Stimulated activated CD4-positive, alpha-beta T cell treated with anti-CD3 and anti-CD28 coated beads, Interleukin-2, amount 100 ng/mL, for 4 hours (primary cell): ENCODE data around the gene DCST2.

Source experiments
- DNase-seq: peaks from one replicate; pipeline ENCODE4 v3.0.0-alpha.2; 2020; ENCODE audit warnings: low read depth

Gene DCST2

DNA sequence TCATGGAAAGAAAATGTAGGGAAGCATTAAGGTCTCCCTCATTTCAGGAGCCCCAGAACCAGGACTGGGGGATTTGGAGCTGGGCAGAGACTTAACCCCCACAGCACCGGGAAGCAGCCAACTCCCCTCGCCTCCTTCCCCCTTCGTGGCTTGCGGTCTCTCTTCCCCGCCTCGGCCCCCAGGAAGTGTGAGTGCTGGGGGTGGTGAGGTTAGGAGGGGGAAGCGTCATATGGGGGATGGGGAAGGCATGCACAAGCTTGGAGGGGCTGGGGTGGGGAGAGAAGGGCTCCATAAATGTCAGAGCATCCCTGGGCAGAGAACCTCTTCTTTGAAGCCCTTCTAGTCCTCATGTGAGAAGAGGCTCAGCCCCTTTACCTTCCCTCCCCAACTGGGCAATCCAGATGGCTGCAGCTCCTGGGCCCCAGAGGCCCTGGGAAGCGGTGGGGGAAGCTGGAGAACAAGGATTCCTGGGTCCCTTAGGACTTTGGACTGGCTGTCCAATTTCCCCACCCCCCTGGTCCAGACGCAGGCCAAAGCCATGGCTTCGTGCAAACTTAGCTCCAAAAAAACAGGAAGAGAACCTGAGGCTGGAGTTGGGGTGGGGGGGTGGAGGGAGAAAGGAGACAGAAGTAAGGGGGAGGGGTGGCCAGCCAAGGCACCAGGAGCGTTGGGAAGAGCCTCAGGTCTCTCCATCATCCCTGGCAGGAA is 23.2 kb downstream of the DCST2 start:
- no peak for DNase-seq

- DNase-seq, result no peak
These were observed 23.8 kb downstream of the DCST2 start for GRCh38 chr1:155009742-155010141.

DNA sequence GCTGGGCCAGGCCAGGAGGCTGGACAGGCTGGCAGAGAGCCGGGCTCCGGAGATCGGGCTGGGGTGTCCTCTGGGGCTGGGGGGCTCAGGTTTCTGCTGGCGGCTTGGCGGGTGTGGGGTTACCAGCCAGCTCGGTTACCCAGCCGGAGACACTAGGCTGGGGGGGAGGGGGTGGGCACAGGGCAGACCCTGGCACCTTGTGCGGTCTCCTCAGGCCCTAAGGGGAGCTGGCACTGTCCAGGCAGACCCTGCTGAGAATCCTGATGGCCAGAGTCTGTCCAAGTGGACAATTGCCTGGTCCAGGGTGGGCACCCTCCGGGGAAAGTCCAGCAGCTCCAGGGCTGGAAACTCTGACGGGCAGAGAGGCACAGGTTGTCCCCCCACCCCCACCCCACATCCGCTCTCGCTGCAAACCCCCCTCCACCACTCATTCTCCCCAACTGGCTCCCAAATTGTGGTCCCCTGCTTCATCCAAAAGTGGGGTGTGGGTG is 24.3 kb downstream of the DCST2 start:
- DNase-seq, result no peak

GRCh38 chr1:155008015-155008941 is 25.3 kb downstream of the DCST2 start:
- DNase-seq, result peak; percentile 67

- DNase-seq, result no peak
These were observed 26.2 kb downstream of the DCST2 start for GRCh38 chr1:155007251-155007828.

GRCh38 chr1:155006601-155007101 is 26.9 kb downstream of the DCST2 start:
- no peak for DNase-seq

DNA sequence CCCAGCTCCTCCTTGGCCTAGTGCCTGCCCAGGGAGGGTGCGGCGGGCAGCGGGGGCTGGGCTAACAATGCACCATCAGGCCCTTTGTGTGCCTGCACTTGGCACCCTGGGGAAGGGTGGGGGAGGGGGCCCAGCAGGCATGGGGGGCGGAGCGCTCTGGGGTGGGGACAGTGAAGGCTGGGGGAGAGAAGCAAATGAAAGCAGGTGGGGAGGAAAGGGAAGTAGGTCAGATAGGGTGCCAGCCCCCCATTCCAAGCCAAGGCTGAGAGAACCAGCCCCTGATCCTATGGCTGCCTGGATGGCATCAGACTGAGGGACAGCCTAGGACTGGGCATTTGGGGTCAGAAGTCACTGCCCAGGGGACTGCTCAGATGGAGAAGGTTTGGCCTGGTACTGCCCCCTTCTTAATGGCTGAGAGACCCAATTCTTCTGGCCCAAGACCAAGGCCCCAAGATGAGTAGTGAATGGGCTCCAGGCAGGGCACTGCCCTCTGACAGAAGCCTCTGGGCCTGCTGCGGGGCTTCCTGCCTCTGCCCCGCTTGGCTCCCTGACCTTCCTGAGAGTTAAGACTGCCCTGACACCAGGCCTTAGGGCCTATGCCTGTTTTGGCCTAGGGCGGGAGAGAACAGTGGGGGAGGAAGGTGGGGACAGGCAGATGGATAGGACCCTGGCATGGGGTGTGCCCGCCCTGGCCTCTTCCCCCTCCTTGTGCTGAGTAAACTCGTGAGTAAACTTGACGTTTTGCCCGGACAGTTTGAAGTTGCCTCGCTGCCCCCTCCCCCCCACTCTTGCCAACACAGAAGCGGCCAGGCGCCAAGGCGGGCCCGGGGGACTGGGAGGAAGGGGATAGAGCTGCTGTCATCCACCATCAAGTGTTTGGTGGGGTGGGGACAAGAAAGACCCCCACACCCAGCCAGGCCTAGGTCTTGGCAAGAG is 28.2 kb downstream of the DCST2 start:
- no peak for DNase-seq

GRCh38 chr1:155004352-155005075 is 29.1 kb downstream of the DCST2 start:
- no peak for DNase-seq

- DNase-seq, result no peak
These were observed 29.7 kb downstream of the DCST2 start for GRCh38 chr1:155003766-155004351.

DNA sequence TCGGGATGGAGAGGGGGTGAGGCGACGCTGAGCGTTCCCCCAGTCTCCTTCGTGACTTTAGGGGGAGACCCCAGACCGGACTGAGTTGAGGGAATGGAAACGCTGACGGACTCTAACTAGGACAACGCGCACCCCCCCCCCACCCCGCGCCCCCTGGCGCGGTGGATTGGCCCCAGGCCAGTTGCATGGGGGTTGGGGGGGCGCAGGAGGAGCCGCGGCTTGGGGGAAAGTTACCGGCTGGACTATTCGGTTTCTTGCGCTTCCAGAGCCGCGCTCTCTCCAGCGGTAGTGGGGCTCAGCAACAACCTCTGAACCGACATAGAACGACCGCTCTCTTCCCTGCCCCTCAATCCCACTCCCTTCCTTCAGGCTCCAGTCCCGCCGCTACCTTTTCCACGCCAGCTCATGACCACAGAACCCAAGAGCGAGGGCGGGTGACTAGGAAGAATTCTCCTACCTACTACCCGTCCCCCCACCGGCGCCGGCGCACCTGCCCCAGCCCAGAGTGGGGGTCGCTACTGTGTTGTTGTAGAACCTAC is 30.3 kb downstream of the DCST2 start:
- no peak for DNase-seq

DNA sequence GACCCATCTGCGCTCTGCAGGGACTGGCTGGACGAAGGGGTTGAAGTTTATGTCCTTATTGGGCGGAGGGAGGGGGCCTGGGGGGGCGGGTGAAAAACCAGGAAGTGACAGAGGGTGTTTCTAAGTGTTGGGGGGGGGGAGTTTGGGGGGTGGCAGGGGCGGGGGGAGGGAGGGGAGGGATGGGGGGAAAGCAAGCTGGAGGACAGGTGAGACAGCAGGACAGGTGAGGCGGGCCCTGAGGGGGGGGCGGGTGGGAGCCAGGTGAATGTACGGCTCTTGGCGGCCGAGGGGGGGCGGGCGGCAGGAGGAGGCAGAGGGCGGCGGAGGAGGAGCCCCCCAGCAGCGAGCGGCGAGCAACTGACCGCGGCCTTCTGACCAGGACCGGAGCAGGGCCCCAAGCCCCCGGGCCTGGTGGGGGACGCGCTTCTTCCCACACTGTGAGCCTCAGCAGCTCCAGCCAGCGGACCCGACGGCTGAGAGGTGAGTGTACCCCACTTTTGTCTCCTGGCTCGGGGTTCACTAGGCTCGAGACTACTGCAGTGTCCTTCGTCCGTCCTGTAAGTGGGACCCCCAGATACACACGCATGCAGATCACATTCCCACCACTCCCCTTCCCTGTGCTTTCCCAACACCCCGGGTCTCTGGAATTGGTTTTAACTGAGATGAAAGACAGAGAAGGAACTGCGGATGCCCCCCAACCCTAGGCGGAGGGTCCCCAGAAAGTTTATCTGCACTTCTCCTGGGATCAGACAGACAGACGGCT is 30.9 kb downstream of the DCST2 start, which contains the start of gene ZBTB7B:
TSS of gene ZBTB7B (plus strand) at position 339 of the 763 bp plus-strand sequence. CDS start 11,859 bp downstream, outside the sequence.
- DNase-seq, result no peak

DNA sequence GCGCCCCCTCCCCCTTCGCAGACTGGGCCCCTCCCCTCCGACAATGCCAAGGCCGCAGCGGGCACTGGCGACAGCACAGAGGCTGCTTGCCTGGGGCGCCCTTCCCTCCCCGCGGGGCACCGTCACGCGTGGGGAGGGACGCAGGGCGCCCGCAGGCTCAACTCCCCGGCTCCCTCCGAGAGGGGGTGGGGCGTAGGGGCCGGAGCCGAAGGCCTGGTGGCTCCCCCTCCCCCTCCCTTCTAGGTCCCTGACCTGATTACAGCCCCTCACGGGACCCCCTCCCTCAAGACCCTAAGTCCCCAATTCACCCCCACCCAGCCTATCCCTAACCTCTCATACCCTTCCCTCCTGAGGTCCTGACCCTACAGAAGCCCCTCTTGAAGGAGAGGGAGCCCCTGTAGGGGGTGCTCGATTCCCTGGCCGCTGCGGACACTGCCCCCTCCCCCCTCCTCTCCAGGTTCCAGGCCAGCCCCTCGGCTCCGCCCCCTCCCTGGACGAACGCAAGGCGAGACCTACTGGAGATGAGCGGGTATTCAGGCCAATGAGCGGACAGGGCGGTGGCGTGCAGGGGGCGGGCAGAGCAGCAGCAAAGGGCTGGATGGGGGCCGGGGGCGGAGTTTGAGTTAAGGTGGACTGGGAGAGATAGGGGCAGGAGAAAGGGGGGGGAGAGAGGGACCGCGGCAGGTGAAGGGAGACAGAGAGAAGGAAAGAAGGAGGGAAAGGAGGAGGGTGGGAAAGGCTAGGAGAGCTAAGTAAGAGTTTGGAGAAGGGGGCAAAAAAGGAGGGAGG is 31.7 kb downstream of the DCST2 start:
- DNase-seq, result peak; percentile 97

DNA sequence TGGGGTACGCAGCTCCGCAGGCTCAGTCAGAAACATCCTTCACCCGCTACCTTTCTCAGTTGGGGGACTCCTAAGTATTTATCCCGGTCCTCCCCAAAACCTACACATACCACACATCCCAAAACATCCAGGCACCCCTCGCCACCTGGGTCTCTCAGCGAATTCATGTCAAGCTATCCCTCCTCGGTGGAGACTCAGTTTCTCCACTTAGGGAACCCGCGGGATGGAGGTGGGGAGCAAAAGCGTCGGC is 32.2 kb downstream of the DCST2 start:
- no peak for DNase-seq

DNA sequence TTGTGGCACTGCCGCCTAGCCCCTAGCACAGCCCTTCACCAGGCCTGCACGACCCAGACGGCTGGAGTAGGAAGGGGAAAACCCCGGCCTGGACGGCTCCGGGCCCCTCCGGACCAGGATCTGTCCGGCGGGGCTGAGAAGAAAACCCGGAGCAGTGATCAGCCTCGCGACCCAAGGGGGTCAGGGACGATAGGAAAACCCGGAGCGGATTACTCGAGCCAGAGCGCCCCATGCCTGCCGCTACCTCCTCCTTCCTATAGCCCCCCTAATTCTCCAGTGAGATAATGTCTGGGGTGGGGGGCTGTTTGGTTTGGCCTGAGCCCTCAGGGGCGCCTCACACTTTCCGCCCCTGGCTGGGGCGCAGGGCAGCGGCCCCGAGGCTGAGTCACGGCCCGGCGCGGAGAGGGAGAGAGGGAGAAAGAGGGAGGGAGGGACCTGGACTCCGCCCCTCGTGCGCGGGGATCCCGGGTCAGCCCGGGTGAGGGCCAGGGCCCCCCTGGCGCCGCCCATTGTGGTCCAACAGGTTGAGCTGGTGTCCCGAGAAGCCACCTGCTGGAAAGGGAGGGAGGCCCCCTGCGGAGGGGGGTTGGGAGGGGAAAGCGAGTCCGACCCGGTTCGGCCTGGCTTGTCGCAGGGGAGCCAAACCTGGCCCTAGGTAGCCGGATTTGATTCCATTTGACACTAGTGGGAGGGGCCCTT is 32.7 kb downstream of the DCST2 start:
- DNase-seq, result peak; percentile 62

DNA sequence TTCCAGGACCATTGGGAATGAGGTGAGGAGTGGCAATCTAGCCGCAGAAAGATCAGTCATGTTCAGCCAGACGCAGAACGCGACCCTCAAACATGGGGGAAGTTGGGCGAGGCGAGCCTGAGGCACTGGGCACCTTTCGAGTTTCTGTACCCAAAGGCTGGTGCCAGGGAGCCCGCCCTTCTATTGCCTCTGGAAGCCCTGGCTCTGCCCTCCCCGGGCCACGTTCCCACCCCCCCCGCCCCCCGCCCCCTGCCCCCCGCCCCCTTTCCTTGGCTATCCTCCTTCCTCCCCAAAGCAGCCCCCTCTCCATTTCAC is 33.2 kb downstream of the DCST2 start:
- no peak for DNase-seq

- peak; percentile 35 for DNase-seq
These were observed 33.8 kb downstream of the DCST2 start for GRCh38 chr1:154999571-155000410.
